HG03064 (cell line): Measurements from ENCODE around the gene HOXB9.

Experiments used
- ATAC-seq: cut with Tn5 transposase; IDR thresholded peaks from one replicate; pipeline ENCODE4 v1.9.1; 2021; ENCODE audit warnings: low read depth; ENCODE audit not compliant: unreplicated experiment

The HOXB9 gene

DNA sequence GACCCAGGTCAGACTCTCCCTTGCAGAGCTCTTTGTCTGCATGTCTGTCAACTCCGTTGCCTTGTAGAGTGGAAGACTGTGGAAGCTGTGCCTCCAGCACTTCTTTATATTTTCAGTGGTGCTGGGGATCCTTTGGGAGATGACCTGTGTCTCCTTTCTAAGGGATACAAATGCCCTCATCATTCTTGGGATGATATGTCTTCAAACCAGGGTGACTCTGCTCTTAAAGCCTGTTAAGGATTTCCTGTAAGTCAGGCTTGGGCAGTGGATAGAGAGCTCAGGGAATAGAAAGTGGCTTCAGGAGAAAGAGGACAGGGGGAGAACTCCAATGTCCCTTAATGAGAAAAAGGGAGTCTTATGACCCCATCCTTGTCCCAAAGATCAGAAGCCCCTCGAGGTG is 37.6 kb downstream of the HOXB9 start:
- ATAC-seq = no peak

GRCh38 chr17:48588074-48588415 is 38.1 kb downstream of the HOXB9 start:
- no peak for ATAC-seq

DNA sequence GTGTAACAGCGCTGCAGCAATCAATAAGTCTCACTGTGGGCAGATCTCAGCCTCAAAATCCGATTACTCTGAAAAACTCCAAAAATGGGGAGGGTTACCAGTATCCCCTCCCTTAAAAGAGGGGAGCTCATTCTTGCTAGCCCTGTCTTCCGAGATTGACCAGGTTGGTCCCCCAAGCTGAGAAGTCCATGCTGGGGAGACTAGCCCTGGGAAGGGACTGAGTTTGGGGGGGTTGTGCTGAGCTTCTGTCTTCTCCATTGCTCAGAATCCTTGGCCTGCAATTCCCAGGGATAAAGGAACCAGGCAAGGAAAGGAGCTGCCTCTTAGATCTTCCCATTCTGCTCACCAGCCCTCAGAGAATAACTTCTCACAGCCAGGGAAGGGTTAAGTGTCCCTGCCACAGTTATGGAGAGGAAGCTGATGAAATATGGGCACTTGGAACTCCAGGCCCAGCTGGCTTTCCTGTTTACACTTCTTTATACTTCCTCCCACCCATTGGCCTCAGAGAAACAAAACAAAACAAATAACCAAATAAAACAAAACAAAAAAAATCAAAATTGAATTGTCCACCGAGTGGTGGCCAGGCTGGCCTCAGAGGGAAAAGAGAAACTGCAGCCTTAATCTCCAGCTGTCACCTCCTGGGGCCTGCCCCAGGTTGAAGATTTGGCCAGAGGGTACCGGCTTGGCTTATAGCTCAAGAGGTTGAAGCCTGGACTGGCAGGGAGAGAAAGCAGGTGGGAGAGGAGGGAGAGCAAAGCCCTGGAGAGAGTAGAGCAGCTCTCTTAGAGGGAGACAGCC is 38.7 kb downstream of the HOXB9 start:
- no peak for ATAC-seq

DNA sequence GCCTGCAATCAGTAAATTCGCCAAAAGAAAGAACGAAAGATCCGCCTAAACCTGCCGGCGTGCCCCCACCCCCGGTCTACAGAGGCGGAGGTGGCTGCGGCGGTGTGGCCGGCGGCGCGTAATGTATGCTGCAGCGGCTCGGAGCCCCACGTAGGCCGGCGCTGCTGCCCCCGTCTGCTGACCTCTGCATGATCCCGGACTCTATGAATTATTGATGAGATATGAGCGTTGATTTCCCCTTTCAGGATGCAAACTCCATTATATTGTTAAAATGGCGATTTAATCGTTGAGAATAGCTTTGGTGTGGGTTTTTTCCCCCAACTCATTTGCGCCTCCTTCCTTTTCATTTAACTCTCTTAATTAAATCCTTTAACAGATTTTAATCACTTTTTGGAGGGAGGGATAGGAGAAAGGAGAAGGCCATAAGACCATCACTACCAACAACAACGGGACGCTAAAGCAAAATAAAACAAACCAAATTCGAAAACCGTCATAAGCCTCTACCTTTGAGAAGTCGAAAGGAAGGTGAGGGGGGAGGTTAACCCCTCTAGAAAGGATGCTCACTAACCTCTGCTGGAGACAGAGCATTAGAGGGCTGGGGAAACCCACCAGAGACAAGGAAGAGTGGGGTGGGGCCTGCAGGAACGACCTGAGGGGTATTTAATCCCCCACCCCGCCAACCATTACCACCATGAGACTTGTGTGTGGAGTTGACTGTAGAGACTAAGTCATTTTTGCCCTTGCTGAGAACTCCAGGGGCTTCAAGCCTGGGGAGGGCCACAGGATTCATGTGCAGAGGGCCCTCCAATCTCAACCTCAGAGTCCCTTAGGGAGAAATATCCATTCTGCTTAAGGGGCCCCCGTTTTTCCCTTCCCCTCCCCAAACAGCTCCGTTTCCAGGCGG is 39.6 kb downstream of the HOXB9 start:
- no peak for ATAC-seq

- no peak for ATAC-seq
These were observed 41.9 kb downstream of the HOXB9 start for GRCh38 chr17:48584223-48584741.

DNA sequence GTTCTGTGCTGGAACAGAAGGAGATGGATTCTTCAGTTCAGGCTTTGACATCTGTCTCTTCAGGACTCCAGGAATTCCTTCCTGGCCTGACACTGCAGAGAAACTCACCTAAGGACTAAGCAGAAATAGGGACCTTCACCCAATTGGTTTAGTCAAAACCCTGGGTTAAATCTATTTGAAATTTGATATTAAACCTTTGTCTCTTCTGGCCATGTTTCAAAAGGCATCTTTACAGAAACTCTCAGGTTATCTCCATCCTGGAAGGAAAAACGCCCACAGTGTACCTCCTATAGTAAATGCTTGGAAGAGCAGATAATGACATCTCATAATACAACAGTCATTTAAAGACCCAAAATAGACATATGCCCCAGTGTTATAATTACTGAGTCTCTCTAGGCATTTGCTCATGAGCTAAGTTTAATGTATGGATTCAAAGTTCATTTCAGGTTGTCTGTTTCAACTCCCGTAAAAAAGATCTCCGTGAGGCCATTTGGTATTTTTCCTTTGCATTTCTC is 42.4 kb downstream of the HOXB9 start:
- ATAC-seq = no peak

DNA sequence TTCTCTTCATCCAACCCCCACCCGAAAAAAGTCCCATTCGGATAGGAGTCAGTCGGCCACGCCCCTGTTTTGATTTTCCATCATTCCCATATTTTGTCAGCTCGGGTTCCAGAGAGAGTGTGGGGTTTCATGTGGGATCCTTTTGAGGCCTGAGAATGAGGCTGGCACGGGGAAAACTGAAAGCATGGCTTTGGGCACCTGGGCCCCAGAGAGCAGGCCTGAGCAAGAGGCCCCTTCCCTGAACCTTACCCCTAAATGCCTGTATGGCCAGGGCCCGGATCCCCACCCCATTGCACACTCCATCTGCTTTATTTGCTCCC is 43.4 kb downstream of the HOXB9 start:
- ATAC-seq = no peak

GRCh38 chr17:48579760-48580554 is 46.2 kb downstream of the HOXB9 start:
- no peak for ATAC-seq

DNA sequence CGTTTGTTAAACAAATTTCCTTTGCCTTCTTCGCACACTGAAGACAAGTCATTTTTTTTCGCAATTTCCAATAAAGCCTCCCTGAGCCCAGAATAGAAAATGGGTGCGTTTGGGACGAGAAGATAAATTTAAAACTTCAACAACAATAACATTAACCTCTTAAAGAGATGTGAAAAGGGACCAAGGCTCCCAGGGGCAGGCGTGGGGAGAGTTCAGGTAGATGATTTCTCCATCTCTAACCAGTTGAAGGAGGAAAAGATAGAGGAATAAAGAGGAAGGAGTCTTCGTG is 46.7 kb downstream of the HOXB9 start:
- no peak for ATAC-seq

DNA sequence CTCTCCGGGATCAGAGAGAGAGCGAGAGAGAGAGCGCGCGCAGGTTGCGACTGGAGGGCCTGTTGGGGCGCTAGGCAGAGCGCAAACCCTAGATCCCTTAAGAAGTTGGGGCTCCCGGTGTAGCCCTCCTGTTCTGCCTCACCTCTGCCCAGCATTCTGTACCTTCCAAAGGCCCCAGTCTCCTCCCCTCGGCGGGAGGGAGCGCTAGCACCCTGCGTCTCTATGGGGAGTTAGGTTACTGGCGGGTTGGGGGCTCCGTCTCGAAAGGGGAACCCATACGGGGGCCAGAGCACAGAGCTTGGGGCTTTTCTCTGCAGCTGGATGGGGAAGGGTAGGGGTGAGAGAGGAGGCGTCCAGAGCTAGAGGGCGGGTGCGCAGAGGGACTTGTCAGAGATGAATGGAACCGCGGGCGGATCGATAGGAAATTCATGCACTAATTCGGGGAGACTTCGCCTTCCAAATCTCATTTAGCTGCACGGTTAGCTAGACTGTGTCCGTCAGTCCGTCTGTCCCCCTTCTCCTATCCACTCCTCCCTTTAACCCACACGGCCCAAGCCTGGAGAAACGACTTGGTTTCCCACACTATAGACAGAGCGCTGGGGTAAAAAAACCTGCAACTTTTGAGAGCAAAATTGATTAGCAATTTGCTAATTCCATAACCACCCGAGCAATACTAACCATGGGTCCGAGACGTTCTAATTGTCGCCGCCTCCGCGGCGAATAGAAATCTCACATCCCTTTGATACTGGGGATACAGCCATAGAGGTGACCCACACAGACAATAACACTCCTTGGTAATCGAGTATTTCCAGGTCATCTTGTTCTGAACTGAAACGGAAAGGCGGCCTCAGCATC is 47.3 kb downstream of the HOXB9 start:
- ATAC-seq = no peak

DNA sequence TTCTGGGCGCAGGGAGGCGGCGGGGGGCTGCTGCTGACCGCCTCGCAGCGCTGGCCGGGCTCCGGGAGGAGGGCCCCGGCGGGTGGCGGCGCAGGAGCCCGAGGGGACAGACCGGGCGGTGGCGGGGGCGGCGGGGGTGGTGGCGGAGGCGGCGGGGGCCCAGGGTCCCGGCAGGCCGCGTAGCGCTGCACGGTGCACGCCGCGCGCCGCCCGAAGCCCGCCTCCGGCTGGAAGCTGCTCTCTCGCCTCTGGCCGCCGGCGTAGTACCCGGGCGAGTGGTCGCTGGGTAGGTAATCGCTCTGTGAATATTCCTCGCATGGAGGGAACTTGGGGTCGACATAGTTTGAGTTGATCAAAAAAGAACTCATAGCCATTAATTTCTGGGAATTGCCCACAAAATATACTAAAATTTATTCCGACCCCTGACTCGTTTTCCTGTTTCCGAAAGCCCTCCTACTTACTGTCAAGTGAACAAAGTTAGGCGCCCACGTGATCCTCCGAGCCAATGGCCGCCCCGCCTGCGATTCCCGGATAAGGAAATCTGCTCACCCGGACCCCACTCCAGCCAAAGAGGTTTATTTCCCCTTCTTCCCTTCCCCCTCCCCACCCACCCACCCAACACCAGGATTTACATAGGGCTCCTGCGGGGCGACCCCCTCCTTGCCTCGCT is 48.1 kb downstream of the HOXB9 start, which contains the start of gene HOXB4:
Gene HOXB4, minus strand, starts transcription at position 405 of the 670 bp plus-strand sequence. Its CDS starts 31 bp downstream, at position 374.
- ATAC-seq = no peak

DNA sequence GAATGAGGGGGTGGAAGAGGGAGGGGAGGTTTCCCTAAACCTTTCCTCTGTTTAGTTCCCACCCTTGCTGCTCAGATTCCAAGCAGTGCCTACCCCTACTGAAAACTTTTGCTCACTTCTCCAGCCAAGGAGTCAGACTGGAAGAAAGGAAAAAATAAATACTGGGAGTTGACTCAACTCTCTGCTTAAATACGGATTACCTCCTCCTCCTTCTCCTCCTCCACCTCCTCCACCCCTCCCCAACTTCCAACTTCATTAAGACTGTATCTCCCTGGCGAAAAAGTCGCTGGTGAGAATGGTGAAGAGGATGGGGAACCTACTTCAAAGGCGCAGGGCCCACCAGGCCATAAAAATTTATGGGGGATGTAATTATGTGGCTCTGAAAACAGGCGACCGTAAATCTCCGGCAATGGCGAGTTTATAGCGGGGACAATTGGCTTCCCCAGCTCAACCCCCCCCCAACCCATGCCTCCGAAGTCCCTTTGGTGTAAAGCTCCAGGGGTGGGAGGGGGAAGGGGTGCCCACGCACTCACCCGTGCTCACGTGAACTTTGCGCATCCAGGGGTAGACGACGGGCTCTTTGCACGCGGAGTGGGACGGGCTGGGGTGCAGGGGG is 48.7 kb downstream of the HOXB9 start:
- ATAC-seq = no peak

- no peak for ATAC-seq
These were observed 49.5 kb downstream of the HOXB9 start for GRCh38 chr17:48576479-48577309.

GRCh38 chr17:48575673-48576478 is 50.3 kb downstream of the HOXB9 start:
- no peak for ATAC-seq

DNA sequence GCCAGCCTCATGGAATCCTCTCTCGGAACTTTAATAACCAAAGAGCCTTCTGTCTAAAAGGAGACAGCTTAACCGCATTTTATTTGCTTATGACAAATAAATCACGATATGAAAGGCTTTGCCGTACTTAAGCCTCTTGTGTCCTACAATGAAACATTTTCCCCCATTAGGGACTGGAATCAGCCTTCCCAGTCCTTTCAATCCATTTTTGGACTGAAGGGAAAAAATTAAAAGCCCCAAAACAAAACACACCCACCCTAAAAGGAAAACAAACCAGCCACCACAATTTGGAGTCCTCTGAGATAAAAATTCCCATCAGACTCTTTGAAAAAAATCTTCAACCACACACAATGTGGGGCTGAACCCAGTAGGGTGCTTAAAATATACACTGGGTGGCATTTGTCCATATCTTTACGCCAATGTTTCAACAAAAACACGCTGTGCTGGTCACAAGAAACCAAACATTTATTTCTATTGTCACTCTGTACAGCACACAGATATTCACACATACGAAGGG is 51.0 kb downstream of the HOXB9 start:
- ATAC-seq = no peak

GRCh38 chr17:48574505-48575065 is 51.6 kb downstream of the HOXB9 start:
- ATAC-seq = no peak
